ENCODE results near the gene HEXB.
"Not testable (repeated sequence)": the region's sequence is repeated elsewhere in the genome, so short reads cannot be mapped to it uniquely, and the experiment has no call there.

Gene HEXB

GRCh38 chr5:74660140-74660539 is 24.9 kb upstream of the HEXB start:
- no peak for DNase-seq

- no peak for DNase-seq
These were observed 24.2 kb upstream of the HEXB start for GRCh38 chr5:74660873-74661272.

- DNase-seq: no peak
These were observed 20.5 kb upstream of the HEXB start for GRCh38 chr5:74664551-74664950.

- DNase-seq: no peak
These were observed 19.8 kb upstream of the HEXB start for GRCh38 chr5:74665273-74665672.

- DNase-seq: no peak
These were observed 19.2 kb upstream of the HEXB start for GRCh38 chr5:74665816-74666215.

GRCh38 chr5:74667396-74667795 is 17.6 kb upstream of the HEXB start:
- DNase-seq: peak; percentile 61

GRCh38 chr5:74669821-74670220 is 15.2 kb upstream of the HEXB start:
- no peak for DNase-seq

- no peak for DNase-seq
These were observed 14.5 kb upstream of the HEXB start for GRCh38 chr5:74670396-74671038.

GRCh38 chr5:74672215-74672877 is 12.7 kb upstream of the HEXB start:
- no peak for DNase-seq

GRCh38 chr5:74673011-74673790 is 11.8 kb upstream of the HEXB start:
- DNase-seq: peak; percentile 55

- not testable (repeated sequence) for DNase-seq
These were observed 8.6 kb upstream of the HEXB start for GRCh38 chr5:74676466-74676865.

GRCh38 chr5:74678123-74678522 is 6.9 kb upstream of the HEXB start:
- DNase-seq: not testable (repeated sequence)

- not testable (repeated sequence) for DNase-seq
These were observed 5.7 kb upstream of the HEXB start for GRCh38 chr5:74679300-74679699.

GRCh38 chr5:74679966-74680365 is 5.1 kb upstream of the HEXB start:
- DNase-seq: peak; percentile 67

- peak; percentile 45 for DNase-seq
These were observed 1.1 kb downstream of the HEXB start for GRCh38 chr5:74685979-74686631.

- peak; percentile 40 for DNase-seq
These were observed 2.1 kb downstream of the HEXB start for GRCh38 chr5:74686962-74687751.

- peak; percentile 47 for DNase-seq
These were observed 8.2 kb downstream of the HEXB start for GRCh38 chr5:74693191-74693590.

- DNase-seq: no peak
These were observed 32.6 kb downstream of the HEXB start for GRCh38 chr5:74717596-74717995.

- no peak for DNase-seq
These were observed 37.2 kb downstream of the HEXB start for GRCh38 chr5:74722271-74722670.

GRCh38 chr5:74725331-74725730 is 40.3 kb downstream of the HEXB start:
- no peak for DNase-seq

GRCh38 chr5:74736759-74737158 is 51.7 kb downstream of the HEXB start:
- no peak for DNase-seq

- peak; percentile 20 for DNase-seq
These were observed 53.4 kb downstream of the HEXB start for GRCh38 chr5:74738406-74738805.

- DNase-seq: not testable (repeated sequence)
These were observed 63.7 kb downstream of the HEXB start for GRCh38 chr5:74748742-74749141.
